HG03280 (cell line): ENCODE data around the gene RCAN2.
"Not testable (repeated sequence)": the region's sequence is repeated elsewhere in the genome, so short reads cannot be mapped to it uniquely, and the experiment has no call there.

Experiments
- ATAC-seq: cut with Tn5 transposase; IDR thresholded peaks from one replicate; pipeline ENCODE4 v1.9.1; 2021; ENCODE audit warnings: mild to moderate bottlenecking, moderate library complexity; ENCODE audit not compliant: unreplicated experiment

The RCAN2 gene

DNA sequence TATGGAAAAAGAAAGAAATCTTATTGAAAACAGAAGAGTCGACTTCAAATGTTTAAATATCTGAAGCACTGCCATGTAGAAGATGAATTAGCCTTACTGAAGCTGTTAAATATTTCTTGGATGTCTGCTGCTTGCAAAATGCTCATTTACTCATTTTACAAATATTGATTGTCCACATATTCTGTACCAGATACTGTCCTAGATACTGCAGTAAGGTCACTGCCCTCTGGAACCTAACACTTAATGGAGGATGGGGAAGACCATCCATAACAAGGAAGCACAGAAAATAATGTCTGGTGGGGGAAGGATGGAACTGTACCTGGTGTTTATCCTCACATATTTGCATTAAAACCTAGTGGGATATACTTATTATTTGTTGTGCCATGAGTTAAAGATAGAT, 99.0 kb downstream of the RCAN2 start:
- ATAC-seq, result no peak

DNA sequence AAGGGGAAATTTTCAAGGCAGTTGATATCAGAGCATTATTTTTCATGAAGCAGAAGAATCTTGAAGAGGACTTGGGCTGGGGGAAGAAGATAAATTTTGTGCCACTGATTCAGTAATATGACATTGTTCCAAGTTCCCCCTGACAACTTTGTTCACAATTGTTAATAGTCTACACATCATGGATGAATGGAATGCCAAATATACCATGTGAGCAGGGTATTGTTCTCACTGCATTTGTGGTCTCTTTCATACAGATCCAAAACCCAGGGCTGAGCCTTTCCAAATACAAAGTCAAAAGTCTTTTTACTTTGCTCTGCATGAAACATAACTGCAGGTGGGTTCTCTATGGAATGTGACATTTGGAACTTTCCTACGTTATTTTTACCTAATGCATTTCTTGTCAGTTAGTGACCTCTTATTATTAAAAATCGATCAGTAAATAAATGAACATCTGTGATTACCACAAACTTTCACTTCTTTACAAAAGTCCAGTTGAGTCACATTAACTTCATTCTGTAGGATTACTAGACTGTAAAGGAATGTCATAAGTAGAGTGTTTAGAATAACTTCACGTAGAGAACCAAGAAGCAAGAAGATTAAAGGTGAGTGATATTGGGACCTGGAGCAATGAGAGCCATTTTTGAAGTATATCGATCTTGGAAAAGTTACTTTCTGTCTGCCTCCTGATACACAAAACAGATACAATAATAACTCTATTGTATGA, 100.9 kb downstream of the RCAN2 start:
- ATAC-seq, result no peak

GRCh38 chr6:46387728-46388127, 103.5 kb downstream of the RCAN2 start:
- not testable (repeated sequence) for ATAC-seq

- no peak for ATAC-seq
Observed at GRCh38 chr6:46381579-46381978, 109.7 kb downstream of the RCAN2 start.

GRCh38 chr6:46381057-46381456, 110.2 kb downstream of the RCAN2 start:
- ATAC-seq, result no peak

- no peak for ATAC-seq
Observed at GRCh38 chr6:46380152-46380807, 111.0 kb downstream of the RCAN2 start.

DNA sequence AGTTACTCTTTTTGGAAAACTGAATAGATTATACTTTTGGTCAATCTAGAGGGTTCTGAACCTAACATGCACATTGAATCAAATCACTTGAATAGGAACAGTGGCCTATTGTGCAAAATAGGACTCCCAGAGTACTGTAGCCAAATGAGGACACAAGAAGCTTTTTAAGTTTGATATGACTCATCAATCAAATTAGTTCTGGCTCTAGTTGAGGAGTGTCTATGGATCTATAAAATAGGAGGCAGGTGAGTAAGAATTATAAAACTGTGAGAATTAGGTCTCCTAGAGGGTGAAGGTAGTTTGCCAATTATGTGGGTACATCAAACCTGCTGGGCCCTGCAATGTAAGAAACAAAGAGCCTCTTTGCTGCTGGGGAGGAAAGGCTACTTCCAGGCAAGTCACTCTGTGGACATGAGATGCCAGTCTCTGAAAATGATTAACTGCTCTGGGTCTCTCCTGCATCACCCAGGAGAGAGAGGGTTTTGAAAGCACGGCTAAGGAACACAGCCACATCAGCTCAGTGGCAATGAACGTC, 112.3 kb downstream of the RCAN2 start:
- ATAC-seq, result no peak

- no peak for ATAC-seq
Observed at GRCh38 chr6:46378161-46378881, 112.9 kb downstream of the RCAN2 start.

DNA sequence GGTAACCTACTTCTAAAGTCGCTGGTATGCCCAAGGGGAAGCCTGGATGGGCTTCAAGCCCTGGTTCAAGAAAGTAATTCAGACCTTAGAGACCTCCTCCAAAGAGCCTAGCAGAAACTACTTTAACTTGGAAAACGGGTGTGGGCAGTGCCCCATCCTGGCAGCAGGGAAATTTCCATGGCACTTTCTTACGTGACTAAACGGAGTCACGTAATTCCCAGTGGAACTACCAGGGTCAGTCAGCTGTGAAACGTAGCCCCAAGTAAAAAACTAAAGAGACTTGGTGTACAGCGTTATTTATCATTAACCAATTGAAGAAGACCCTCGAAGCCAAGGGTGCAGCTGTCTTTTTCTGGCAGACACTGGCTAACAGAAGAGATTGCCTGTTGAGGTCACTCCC, 114.0 kb downstream of the RCAN2 start:
- no peak for ATAC-seq

DNA sequence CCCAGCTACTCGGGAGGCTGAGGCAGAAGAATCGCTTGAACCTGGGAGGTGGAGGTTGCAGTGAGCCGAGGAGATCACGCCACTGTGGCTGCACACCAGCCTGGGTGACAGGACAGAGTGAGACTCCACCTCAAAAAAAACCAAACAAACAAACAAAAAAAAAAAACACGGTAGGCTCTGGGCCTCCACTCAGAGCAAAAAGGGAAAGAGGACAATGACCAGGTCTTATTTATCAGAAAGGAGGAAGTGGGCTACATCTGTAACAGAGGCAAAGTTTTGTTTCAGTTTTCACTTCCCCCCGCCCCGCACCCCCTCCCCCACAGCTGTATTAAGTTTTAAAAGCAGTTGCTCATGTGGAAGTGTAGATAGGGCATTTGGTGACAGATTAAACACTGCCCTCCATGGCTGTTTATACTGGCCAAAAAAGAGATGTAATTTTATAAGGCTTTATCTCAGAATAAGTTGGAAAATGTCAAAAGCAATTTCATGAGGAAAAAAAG, 114.6 kb downstream of the RCAN2 start:
- ATAC-seq, result peak; percentile 96

DNA sequence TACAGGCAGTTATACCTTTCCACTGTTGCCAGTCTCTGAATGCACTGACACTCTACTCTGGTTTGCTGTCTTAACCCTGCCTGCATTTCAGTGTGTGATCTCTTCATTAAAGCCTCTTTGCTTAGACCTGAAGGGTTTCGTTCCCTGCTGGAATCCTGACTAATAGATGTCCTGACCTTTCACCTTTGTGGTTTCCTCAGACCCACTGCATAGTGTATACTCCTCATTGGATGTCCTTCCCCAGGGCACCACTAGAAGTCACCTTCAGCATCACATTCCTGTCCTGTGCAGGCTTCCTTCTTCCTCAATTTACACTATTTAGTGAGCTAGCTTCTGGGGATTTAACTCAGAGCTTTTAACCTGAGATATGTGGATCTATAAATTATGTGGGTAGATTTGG, 120.6 kb downstream of the RCAN2 start:
- ATAC-seq, result no peak

- ATAC-seq, result no peak
Observed at GRCh38 chr6:46368169-46368536, 123.1 kb downstream of the RCAN2 start.

GRCh38 chr6:46367354-46368168, 123.7 kb downstream of the RCAN2 start:
- ATAC-seq, result no peak

DNA sequence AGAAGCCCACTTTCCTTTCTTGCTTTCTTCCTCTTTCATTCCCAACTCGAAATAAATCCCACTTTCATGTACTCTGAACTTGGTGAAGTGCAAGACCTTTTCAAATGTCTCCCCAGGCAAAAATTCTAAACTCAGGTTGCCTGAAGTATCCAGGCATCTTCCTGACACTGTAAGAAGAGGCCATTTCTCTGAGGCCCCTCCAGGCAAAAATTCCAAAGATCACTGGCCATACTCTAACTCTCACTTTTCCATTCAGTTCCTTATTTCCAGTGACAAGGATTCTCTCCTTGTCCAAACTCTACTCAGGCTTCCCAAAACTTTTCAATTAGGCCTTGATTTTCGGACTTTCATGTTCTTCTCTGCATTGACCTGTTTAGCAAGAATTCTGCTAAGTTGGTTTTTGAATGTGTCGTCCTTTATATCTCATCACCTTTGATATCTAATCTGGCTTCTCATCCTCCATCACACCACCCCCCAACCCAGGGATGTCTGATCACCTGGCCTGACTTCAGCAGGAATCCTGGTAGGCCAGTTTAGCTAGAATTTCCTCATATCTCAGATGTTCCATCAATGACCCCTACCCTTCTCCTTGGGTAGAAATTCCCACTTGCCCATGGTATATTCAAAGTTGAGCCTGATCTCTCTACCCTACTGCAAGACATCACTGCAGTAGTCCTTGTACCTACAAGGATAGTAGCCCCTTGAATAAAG, 124.9 kb downstream of the RCAN2 start:
- ATAC-seq, result no peak

GRCh38 chr6:46357591-46357990, 133.7 kb downstream of the RCAN2 start:
- no peak for ATAC-seq

- ATAC-seq, result no peak
Observed at GRCh38 chr6:46356543-46356942, 134.7 kb downstream of the RCAN2 start.

GRCh38 chr6:46353528-46353927, 137.7 kb downstream of the RCAN2 start:
- no peak for ATAC-seq

DNA sequence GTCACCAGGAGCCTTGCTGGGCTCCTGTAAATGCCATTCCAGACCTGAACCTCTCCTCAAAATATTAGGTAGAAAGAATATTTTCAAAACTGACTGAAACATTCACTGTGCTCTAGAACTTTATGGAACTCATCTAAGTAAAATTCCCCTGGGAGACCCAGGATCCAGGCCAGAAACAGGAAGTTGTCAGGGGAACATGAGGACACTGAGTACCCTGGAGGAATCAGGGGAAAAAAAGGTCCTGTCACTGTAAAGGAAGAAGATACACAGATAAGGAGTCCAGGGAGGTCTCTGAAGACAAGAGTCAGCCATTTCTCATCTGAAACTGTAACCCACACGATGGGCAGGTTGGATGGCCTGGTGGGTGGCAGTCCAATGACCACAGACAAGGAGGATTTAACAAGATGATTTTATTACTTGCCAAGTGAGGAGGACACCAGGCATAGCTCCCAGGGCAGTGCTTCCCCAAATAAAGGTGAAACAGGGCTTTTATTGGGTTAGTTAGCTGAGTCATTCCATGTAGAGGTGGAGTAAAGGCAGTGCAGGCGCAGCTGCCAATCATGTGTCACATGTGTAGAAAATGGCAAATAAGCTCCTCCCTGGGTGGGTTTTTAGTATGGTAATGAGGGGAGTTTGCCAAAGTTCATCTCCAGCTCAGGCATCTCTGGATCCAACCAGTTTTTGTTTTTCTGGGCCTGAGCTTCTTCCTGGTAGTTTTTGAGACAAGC, 138.5 kb downstream of the RCAN2 start:
- no peak for ATAC-seq

DNA sequence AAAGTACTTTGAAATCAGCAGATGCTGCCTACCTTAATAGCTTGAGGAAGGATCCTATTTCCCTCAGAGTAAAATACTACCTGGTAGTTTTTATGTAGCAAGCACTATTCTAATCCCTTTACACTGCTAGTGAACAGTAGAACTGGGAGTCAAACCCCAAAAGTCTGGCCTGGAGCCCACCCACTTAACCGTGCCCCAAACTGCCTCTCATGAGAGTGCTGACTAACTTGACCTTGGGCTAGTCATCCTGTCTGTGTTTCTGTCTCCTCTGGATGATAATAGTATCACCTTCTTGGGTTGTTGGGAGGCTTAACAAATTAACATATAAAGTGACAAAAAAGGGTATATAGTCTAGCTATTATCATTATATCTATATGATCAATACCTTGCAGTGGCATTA, 140.5 kb downstream of the RCAN2 start:
- ATAC-seq, result no peak
